Measurements from ENCODE around the gene CCDC194.

The CCDC194 gene

GRCh38 chr19:17423429-17424208 is 29.6 kb upstream of the CCDC194 start:
- H3K9ac ChIP-seq: no peak overlapping the region
- no peaks in the 10 kb centered on the region for H3K36me3 ChIP-seq (ENCODE audit: insufficient read depth)
- H4K20me1 ChIP-seq (ENCODE audit: insufficient read depth): no peaks in the 10 kb centered on the region
- H2AFZ ChIP-seq (ENCODE audit: low read depth): no peak overlapping the region
- peaks cover 18% of the 10 kb centered on the region for H3K4me1 ChIP-seq (ENCODE audit: low read depth, poor library complexity, severe bottlenecking)
- no peak overlapping the region for H3K4me2 ChIP-seq
- no peak overlapping the region for H3K27ac ChIP-seq
- no peak overlapping the region for H3K4me3 ChIP-seq (IDR thresholded peaks at IDR 0.05; ENCODE audit: insufficient read depth, low read depth, low read length)
- TF ChIP-seq, protein P1, sequence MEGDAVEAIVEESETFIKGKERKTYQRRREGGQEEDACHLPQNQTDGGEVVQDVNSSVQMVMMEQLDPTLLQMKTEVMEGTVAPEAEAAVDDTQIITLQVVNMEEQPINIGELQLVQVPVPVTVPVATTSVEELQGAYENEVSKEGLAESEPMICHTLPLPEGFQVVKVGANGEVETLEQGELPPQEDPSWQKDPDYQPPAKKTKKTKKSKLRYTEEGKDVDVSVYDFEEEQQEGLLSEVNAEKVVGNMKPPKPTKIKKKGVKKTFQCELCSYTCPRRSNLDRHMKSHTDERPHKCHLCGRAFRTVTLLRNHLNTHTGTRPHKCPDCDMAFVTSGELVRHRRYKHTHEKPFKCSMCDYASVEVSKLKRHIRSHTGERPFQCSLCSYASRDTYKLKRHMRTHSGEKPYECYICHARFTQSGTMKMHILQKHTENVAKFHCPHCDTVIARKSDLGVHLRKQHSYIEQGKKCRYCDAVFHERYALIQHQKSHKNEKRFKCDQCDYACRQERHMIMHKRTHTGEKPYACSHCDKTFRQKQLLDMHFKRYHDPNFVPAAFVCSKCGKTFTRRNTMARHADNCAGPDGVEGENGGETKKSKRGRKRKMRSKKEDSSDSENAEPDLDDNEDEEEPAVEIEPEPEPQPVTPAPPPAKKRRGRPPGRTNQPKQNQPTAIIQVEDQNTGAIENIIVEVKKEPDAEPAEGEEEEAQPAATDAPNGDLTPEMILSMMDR (conservative IDR thresholded peaks at IDR 0.05; ENCODE audit: low read depth, low read length): no peak
- no peaks in the 10 kb centered on the region for H3K27me3 ChIP-seq (ENCODE audit: insufficient read depth, low read depth)
- no peaks in the 10 kb centered on the region for H3K79me2 ChIP-seq (ENCODE audit: insufficient read depth, low read depth)

- Histone ChIP-seq H3K4me2 (no peak overlapping the region), H3K4me3 (IDR thresholded peaks at IDR 0.05; ENCODE audit: insufficient read depth, low read depth, low read length) (no peak overlapping the region), H2AFZ (ENCODE audit: low read depth) (no peak overlapping the region), H3K27ac (no peak overlapping the region), H3K36me3 (ENCODE audit: insufficient read depth) (no peaks in the 10 kb centered on the region), H3K9ac (no peak overlapping the region), H4K20me1 (ENCODE audit: insufficient read depth) (no peaks in the 10 kb centered on the region), H3K4me1 (ENCODE audit: low read depth, poor library complexity, severe bottlenecking) (peaks cover 13% of the 10 kb centered on the region), H3K79me2 (ENCODE audit: insufficient read depth, low read depth) (no peaks in the 10 kb centered on the region), H3K27me3 (ENCODE audit: insufficient read depth, low read depth) (no peaks in the 10 kb centered on the region)
- TF ChIP-seq, protein P1 (conservative IDR thresholded peaks at IDR 0.05; ENCODE audit: low read depth, low read length): no peak
Observed at GRCh38 chr19:17421942-17422341, 27.9 kb upstream of the CCDC194 start.

DNA sequence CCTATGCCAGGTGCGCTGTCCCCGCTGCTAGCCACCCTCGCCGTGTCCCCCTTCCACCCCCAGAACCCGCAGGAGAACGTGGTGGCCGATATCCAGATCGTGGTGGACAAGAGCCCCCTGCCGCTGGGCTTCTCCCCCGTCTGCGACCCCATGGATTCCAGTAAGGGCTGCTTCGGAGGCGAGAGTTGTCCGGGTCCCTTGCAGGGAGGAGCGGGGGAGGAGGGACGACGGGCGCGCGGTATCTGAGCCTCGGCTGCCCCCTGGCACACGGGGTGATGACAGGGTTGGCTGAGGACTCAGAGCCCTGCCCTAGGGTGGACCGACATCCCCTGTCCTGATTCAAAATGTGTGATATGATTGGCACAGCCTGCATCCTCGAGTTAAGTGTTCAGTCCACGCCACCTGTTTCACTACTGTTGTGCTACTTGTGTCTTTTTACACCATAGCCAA is 26.5 kb upstream of the CCDC194 start:
- Histone ChIP-seq H2AFZ (ENCODE audit: low read depth) (peak overlapping the region; percentile 86), H3K79me2 (ENCODE audit: insufficient read depth, low read depth) (no peaks in the 10 kb centered on the region), H3K27me3 (ENCODE audit: insufficient read depth, low read depth) (no peaks in the 10 kb centered on the region), H3K9ac (peak overlapping the region; percentile 53; the same call in 1 of the 2 replicates), H4K20me1 (ENCODE audit: insufficient read depth) (no peaks in the 10 kb centered on the region), H3K27ac (peak overlapping the region; percentile 24; the same call in 1 of the 2 replicates), H3K4me1 (ENCODE audit: low read depth, poor library complexity, severe bottlenecking) (peaks cover 13% of the 10 kb centered on the region), H3K36me3 (ENCODE audit: insufficient read depth) (no peaks in the 10 kb centered on the region), H3K4me2 (peak overlapping the region; percentile 78), H3K4me3 (IDR thresholded peaks at IDR 0.05; ENCODE audit: insufficient read depth, low read depth, low read length) (no peak overlapping the region)
- TF ChIP-seq, protein P1 (conservative IDR thresholded peaks at IDR 0.05; ENCODE audit: low read depth, low read length): no peak

DNA sequence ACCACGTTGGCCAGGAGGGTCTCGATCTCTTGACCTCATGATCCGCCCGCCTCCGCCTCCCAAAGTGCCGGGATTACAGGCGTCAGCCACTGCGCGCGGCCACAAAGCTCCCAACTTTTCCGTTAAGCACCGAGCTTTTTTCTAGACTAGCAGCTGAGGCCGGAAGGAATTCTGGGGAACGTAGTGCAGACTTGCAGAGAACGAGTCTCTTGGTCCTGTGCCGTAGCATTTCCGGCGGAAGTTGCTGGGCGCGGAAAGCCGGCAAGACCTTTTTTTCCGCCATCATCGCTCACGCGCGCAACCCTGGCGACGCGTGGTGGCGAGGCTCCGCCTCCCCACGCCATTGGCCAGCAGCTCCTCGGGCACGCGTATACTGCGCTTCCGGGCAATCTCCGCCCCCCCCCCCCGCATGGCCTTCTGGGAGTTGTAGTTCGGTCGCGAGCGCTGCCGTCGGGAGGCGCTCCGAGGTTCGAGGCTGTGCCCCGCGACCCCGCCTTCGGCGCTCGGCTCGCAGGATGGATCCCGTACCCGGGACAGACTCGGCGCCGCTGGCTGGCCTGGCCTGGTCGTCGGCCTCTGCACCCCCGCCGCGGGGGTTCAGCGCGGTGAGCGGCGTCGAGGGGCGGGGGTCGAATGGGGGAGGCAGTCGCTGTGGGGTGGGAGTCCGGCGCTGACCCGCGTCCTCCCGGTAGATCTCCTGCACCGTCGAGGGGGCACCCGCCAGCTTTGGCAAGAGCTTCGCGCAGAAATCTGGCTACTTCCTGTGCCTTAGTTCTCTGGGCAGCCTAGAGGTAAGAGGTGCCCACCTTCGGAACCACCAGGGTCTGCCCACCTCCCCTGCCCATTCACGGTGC is 25.9 kb upstream of the CCDC194 start, which contains the start of gene MVB12A:
MVB12A (plus strand) TSS at position 427 of the 854 bp plus-strand sequence; CDS start at position 516, 89 bp downstream.
- Histone ChIP-seq H3K79me2 (ENCODE audit: insufficient read depth, low read depth) (no peaks in the 10 kb centered on the region), H3K9ac (peak within 1 kb of the TSS; percentile 53; the same call in 1 of the 2 replicates), H3K4me2 (peak within 1 kb of the TSS; percentile 78), H3K27ac (peak within 1 kb of the TSS; percentile 24; the same call in 1 of the 2 replicates), H4K20me1 (ENCODE audit: insufficient read depth) (no peaks in the 10 kb centered on the region), H3K4me3 (IDR thresholded peaks at IDR 0.05; ENCODE audit: insufficient read depth, low read depth, low read length) (no peak within 1 kb of the TSS), H3K36me3 (ENCODE audit: insufficient read depth) (no peaks in the 10 kb centered on the region), H3K4me1 (ENCODE audit: low read depth, poor library complexity, severe bottlenecking) (peaks cover 13% of the 10 kb centered on the region), H2AFZ (ENCODE audit: low read depth) (peak within 1 kb of the TSS; percentile 86), H3K27me3 (ENCODE audit: insufficient read depth, low read depth) (no peaks in the 10 kb centered on the region)
- TF ChIP-seq, protein P1 (conservative IDR thresholded peaks at IDR 0.05; ENCODE audit: low read depth, low read length): no peak

Measured in KMS-11 (cell line).